HCT116 (cell line): ENCODE results near the gene ITPK1.
"Not testable (repeated sequence)": the region's sequence is repeated elsewhere in the genome, so short reads cannot be mapped to it uniquely, and the experiment has no call there.

Experiments used
- EZH2 ChIP-seq: fragments of 200-600 bp; sonication (generic); IDR thresholded peaks from 2 replicates; pipeline ENCODE4 v1.6.1; 2017; ENCODE audit warnings: antibody characterized with exemption, mixed run types
- POLR2A ChIP-seq: IDR thresholded peaks from 2 replicates; pipeline ENCODE4 v1.7.0; 2011; ENCODE audit warnings: borderline replicate concordance; ENCODE audit not compliant: insufficient read depth, insufficient read length; ENCODE audit errors: extremely low read depth
- POLR2AphosphoS5 ChIP-seq: IDR thresholded peaks from 2 replicates; pipeline ENCODE4 v1.6.1; 2011; ENCODE audit warnings: mild to moderate bottlenecking, low read depth, low read length, moderate library complexity
- RAD21 ChIP-seq: IDR thresholded peaks from 2 replicates; pipeline ENCODE4 v1.6.1; 2012; ENCODE audit warnings: low read depth, mild to moderate bottlenecking
- TCF7L2 ChIP-seq: IDR thresholded peaks from 2 replicates; pipeline ENCODE4 v1.7.0; 2011; ENCODE audit warnings: borderline replicate concordance, inconsistent platforms; ENCODE audit not compliant: insufficient read depth, insufficient read length; ENCODE audit errors: extremely low read depth
- TF ChIP-seq, protein P1 (sequence below), 3 experiments: fragments of 200-600 bp in 1 of 3; sonication (generic) in 1 of 3; IDR thresholded peaks in 2 of 3; conservative IDR thresholded peaks in 1 of 3; 2 replicates each; pipeline ENCODE4 v1.5.1; 2012 to 2017; ENCODE audit warnings: low read depth in 2 of 3, low read length in 2 of 3, antibody characterized with exemption in 1 of 3, borderline replicate concordance in 1 of 3, control low read depth in 1 of 3, mild to moderate bottlenecking in 1 of 3, mixed read lengths in 1 of 3, mixed run types in 1 of 3, moderate library complexity in 1 of 3; ENCODE audit not compliant: insufficient read depth in 1 of 3

DNA sequence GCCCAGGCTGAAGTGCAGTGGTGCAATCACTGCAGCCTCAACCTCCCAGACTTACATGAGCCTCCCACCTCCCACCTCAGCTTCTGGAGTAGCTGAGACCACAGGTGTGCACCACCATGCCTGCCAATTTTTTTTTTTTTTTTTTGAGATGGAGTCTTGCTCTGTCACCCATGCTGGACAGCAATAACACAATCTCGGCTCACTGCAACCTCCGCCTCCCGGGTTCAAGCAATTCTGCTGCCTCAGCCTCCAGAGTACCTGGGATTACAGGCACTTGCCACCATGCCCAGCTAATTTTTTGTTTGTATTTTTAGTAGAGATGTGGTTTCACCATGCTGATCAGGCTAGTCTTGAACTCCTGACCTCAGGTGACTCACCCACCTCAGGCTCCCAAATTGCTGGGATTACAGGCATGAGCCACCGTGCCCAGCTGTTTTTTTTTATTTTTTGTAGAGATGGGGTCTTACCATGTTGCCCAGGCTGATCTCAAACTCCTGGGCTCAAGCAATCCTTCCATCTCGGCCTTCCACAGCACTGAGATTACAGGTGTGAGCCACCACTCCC lies 15.6 kb upstream of the ITPK1 start:
- TF ChIP-seq TCF7L2, POLR2A, RAD21, EZH2, POLR2AphosphoS5: not testable (repeated sequence)
- TF ChIP-seq, protein P1, sequence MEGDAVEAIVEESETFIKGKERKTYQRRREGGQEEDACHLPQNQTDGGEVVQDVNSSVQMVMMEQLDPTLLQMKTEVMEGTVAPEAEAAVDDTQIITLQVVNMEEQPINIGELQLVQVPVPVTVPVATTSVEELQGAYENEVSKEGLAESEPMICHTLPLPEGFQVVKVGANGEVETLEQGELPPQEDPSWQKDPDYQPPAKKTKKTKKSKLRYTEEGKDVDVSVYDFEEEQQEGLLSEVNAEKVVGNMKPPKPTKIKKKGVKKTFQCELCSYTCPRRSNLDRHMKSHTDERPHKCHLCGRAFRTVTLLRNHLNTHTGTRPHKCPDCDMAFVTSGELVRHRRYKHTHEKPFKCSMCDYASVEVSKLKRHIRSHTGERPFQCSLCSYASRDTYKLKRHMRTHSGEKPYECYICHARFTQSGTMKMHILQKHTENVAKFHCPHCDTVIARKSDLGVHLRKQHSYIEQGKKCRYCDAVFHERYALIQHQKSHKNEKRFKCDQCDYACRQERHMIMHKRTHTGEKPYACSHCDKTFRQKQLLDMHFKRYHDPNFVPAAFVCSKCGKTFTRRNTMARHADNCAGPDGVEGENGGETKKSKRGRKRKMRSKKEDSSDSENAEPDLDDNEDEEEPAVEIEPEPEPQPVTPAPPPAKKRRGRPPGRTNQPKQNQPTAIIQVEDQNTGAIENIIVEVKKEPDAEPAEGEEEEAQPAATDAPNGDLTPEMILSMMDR (IDR thresholded peaks at IDR 0.05 in 2 of 3, conservative IDR thresholded peaks at IDR 0.05 in 1 of 3; ENCODE audit: borderline replicate concordance in 1 of 3, insufficient read depth in 1 of 3, low read depth in 2 of 3, low read length in 2 of 3): not testable (repeated sequence)
